Bronchial epithelial cell (primary cell): ENCODE measurements around the gene RRP1B. TPM values are rescaled to one million over a fixed set of nuclear protein-coding genes. Genes with fewer than 3 reads are reported as not detected.
A peak's percentile ranks its signal among the peaks of the same experiment; 100 is the strongest.

Source experiments
- DNase-seq: peaks from one replicate; pipeline ENCODE4 v3.0.0-alpha.2; 2010; ENCODE audit warnings: low read depth
- FAIRE-seq: peaks from 2 replicates; lab custom pipeline; 2011; peaks lifted over from hg19 to GRCh38; lab: Jason Lieb, UNC
- H3K27me3 ChIP-seq: 2 replicates; pipeline ENCODE4 v1.5.1; 2011; ENCODE audit warnings: low read length; ENCODE audit not compliant: control insufficient read depth, insufficient read depth
- H3K36me3 ChIP-seq: 2 replicates; pipeline ENCODE4 v1.5.1; 2011; ENCODE audit warnings: low read length; ENCODE audit not compliant: control insufficient read depth, insufficient read depth
- H3K4me3 ChIP-seq: 2 replicates; pipeline ENCODE4 v1.5.1; 2011; ENCODE audit warnings: mild to moderate bottlenecking, low read depth, low read length, control low read depth
- total RNA-seq: library from RNA; depleted of rRNA; stranded (reverse); fragments of >200 nt; gene quantifications from 2 replicates; pipeline ENCODE4 v1.2.1, GENCODE V29; 2014
- TF ChIP-seq, protein P1 (sequence below): IDR thresholded peaks from 2 replicates; pipeline ENCODE4 v1.5.1; 2011; ENCODE audit warnings: mild to moderate bottlenecking, moderate library complexity, low read length, control low read depth, inconsistent platforms; ENCODE audit not compliant: insufficient read depth, severe bottlenecking

The RRP1B gene
- total RNA-seq, 1 donor from 2014 or later: 31.1 TPM

DNA sequence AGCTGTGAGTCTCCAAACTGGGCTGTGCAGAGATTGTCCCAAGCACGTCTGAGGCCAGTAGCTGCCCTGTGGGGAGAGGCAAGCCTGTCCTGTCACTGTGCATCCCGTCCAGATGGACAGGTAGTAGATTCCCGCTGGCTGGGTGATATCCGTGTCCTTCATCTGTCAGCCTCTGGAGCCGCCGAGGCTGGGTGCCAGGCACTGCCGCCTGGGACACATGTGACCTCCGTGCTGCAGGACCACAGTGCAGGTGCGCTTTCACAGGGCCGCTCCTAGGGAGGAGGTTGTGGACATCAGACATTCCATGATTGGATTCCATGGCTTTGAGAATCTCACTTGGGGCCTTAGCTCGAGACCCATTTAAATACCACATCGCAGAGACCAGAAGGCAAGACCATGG lies 64.3 kb downstream of the RRP1B start:
- TF ChIP-seq, protein P1, sequence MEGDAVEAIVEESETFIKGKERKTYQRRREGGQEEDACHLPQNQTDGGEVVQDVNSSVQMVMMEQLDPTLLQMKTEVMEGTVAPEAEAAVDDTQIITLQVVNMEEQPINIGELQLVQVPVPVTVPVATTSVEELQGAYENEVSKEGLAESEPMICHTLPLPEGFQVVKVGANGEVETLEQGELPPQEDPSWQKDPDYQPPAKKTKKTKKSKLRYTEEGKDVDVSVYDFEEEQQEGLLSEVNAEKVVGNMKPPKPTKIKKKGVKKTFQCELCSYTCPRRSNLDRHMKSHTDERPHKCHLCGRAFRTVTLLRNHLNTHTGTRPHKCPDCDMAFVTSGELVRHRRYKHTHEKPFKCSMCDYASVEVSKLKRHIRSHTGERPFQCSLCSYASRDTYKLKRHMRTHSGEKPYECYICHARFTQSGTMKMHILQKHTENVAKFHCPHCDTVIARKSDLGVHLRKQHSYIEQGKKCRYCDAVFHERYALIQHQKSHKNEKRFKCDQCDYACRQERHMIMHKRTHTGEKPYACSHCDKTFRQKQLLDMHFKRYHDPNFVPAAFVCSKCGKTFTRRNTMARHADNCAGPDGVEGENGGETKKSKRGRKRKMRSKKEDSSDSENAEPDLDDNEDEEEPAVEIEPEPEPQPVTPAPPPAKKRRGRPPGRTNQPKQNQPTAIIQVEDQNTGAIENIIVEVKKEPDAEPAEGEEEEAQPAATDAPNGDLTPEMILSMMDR: no peak
- peaks cover 11% of the 10 kb centered on the region for H3K36me3 ChIP-seq
- no peak for FAIRE-seq

GRCh38 chr21:43726686-43727518 lies 67.5 kb downstream of the RRP1B start:
- DNase-seq: no peak
- Histone ChIP-seq H3K4me3 (no peak overlapping the region), H3K27me3 (no peaks in the 10 kb centered on the region), H3K36me3 (peaks cover 20% of the 10 kb centered on the region)
- no peak for FAIRE-seq
- TF ChIP-seq, protein P1: no peak

More for the DNA sequence above, 64.3 kb downstream of the RRP1B start:
- Histone ChIP-seq H3K27me3 (no peaks in the 10 kb centered on the region), H3K4me3 (no peak overlapping the region)
- no peak for DNase-seq

DNA sequence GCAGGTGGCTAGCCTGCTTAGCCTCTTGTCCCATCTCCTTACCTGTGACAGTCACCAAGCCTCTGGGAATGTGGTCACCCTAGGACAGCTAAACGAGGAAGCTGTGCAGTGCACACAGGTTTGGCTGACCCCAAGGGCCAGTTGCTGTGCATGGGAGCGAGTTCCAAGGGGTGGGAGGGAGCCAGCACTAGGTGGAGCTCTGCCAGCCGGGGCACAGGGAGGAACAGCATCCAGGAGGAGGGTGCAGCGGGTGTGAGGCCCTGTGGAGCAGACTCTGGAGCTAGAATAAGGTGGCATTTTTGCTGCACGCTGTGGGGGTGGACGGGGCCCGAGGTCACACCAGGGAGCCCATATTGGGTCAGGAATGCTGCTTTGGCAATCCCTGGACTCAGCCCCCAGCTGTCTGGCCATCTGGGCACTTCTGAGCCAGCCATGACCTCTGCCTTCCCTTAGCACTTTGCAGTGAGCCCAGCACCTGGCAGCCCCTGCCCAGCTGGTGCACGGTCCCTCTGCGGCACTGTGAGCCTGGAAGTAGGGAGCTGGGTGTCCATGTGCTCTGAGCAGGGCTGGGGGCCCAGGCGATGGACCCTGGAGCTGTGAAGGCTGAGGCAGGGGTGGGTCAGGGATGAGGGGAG lies 68.3 kb downstream of the RRP1B start:
- FAIRE-seq (no peak), DNase-seq (no peak)
- TF ChIP-seq, protein P1: peak; percentile 27
- Histone ChIP-seq H3K36me3 (peaks cover 25% of the 10 kb centered on the region), H3K4me3 (no peak overlapping the region), H3K27me3 (no peaks in the 10 kb centered on the region)

DNA sequence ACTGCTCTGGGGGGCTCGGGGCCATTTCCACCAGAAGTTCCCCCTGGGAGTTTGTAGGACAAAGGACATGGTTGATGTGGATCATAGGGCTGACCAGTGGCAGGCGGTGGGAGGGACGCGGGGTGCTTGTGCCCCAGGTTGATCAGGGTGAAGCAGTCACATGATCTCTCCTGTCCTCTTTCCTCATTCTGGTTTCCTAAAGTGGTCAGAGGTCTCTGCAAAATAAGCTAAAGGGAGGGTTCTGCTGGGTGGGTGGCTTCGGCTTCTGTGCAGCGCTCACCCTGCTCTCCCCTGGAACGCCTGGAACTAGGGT lies 68.8 kb downstream of the RRP1B start:
- H3K4me3 ChIP-seq: peak overlapping the region; percentile 27
- peaks cover 25% of the 10 kb centered on the region for H3K36me3 ChIP-seq
- H3K27me3 ChIP-seq: no peaks in the 10 kb centered on the region
- FAIRE-seq (no peak), DNase-seq (no peak)
- TF ChIP-seq, protein P1: no peak

GRCh38 chr21:43728467-43729390 lies 69.4 kb downstream of the RRP1B start:
- Histone ChIP-seq H3K27me3 (no peaks in the 10 kb centered on the region), H3K36me3 (peaks cover 22% of the 10 kb centered on the region), H3K4me3 (peak overlapping the region; percentile 27)
- peak; percentile 94 for DNase-seq
- TF ChIP-seq, protein P1: no peak
- no peak for FAIRE-seq
